Hematopoietic multipotent progenitor cell treated with erythropoietin and hydrocortisone succinate and interleukin-3 and kit ligand, for 8 days (in vitro differentiated cells): ENCODE measurements around the gene SAMD4A.
A peak's percentile ranks its signal among the peaks of the same experiment; 100 is the strongest.

Experiments used
- DNase-seq: peaks from one replicate; pipeline ENCODE4 v3.0.0-alpha.2; 2015

SAMD4A gene

DNA sequence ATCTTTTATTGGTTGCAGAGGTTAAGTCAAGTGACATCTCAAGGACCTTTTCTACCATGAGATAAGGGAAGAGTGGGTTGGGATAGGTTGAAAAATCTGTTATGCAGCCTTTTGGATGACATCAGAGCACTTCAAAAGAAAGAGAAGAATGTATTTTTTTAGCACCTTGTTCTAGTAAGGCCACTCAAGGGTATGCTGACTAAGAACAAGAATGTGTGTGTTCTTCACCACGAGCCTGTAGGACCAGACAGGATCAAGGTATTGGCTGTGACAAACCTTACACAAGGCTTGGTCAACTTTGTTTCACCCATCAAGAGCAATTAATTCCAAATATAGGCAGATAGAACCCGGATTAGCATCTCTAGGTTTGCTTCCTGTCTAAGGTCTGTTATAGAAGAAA lies 142.5 kb downstream of the SAMD4A start:
- DNase-seq, result no peak

DNA sequence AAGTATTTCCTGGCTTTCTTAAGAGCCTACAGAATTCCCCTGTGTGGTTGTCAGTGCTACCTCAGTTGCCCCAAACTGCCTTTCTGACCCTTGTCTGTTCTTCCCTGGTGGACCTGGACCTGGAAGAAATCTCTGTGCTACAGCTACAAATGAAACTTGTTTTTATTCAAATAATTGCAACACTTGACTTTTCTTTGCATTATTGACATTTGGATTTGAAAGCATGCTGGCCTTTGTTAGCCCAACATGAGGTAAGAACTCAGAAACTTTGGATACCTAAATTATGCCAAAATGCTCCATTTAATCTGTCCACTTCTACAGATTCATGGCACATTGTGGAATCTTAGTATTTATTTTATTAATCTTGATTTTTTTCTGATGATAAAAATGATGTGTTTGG lies 142.9 kb downstream of the SAMD4A start:
- no peak for DNase-seq

DNA sequence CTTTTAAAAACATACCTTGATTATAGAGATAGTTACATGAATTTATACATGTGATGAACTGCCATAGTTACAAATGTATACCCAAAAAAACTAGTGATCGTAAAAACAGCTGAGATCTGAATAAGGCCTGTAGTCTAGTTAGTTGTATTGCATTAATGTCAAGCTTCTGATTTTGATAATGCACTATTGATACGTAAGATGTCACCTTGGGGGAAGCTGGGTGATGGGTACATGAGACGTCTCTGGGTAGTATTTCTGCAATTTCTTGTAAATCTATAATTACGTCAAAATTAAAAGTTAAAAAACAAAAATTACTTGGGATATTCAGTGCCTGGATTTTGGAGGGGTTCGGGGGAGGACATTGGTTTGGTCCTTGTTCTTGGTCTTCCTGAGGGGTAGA lies 144.4 kb downstream of the SAMD4A start:
- DNase-seq, result no peak

DNA sequence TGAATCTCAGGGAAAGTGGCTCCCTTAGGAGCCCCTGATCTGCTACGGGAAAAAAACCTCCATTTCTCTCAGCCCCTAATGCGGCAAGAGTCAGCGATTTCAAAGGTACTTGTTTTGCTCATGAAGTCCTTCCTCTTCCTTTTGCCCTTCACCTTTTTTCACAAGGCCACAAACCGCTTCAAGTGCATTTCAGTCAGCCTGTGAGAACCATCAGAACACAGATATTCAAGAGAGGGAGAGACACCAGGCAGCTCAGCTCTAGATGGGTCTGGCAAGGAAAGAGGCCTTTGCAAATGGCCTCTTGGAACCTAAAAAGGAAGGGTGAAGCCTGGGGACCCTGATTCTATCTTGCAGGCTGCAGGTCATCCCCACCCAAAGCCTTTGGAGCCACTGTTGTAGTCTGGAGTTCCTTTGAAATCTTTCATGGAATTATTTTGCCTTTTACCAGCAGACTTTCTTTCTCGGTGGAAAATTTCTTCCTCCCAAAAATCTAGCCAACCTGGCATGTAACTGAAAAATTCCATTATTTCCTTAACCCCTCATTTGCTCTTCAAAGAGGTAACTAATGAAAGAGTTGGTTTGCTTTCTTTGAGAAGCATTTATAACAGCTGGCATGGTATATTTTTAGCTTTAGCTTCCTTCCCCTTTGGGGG lies 145.0 kb downstream of the SAMD4A start:
- DNase-seq, result no peak

DNA sequence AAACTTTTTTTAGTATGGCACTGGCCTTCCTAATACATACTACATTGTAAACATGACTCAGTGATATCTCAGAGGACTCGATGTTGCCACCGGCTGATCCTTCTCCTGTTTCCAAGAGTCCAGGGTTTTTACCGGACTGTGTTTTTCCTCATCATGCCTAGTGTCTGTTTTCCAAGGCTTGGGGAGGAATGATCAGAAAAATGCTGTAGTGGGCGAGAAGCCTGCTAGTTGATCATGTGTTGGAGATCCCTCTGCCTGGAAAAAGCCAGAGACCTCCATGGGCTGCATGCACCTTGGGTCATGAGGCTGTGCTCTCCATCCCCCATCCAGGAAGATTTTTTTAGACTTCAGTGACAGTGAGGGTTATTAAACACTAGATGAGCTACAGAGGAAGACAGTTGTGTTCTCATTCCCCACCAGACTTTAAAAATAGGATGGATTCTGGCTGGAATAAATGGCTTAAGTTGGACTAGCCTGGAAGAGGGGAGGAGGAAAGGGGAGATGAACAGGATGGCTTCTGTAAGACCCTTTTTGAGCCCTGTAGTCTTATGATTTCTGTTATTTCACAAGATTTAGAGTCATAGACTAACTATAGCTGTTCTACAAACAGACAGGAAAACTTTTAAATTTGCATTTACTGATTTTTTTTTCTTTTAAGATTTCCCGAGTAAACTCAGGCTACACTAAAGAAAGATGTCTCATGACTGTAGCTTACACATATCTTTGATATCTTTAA lies 145.7 kb downstream of the SAMD4A start:
- no peak for DNase-seq

DNA sequence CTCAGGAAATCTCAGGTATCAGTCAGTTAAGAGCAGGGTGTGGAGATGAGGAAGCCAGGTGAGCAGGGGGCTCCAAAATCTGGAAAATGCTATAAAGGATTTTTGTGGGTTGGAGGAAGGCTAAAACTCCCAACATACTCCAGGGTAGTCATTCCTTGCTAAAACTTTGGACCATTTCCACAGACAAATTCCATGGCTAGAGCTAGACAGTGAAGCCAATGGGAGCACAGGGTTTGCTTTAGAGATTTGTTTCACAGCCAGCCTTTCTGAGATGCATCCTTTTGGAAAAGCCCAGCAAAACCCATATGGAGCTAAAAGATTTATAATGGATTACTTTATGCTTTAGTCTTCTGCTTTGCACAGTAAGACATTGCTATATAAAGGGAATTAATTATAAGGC lies 146.5 kb downstream of the SAMD4A start:
- DNase-seq, result no peak

DNA sequence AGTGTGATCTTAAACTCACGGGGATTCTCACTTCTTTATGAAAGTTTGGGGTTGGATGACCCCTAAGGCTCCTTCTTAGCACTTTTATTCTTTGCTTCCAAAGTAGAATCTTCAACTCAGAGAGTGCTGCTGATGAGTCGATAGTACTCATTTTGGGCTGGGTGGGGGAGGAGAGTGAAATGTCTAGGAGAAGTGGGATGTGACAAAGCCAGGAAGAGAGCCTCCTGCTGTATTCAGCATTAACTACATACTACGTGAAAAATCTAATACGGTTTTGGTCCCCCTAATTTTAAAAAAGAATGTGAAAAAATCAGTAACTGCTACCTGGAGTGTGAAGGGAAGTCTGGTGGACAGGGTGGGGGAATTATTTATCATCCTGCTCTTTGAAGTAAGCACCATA lies 148.3 kb downstream of the SAMD4A start:
- no peak for DNase-seq

DNA sequence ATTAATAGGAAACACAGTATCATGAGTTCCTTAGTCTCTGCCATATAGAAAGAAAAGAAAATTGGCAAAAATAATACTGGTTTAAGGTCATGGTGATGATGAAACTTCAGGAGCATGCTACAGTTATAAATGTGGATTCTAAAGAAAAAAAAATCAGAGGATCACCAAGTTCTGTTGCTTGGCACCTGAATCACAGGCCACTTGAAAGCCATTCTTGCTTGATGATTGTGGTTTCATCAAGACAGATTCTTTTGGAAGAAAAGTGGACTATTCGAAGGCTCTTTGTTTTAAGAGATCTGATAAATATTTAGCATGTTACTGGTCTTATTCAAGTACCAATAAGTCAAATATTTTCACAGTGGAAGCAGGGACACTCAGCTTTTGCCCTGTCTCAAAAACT lies 148.9 kb downstream of the SAMD4A start:
- no peak for DNase-seq

DNA sequence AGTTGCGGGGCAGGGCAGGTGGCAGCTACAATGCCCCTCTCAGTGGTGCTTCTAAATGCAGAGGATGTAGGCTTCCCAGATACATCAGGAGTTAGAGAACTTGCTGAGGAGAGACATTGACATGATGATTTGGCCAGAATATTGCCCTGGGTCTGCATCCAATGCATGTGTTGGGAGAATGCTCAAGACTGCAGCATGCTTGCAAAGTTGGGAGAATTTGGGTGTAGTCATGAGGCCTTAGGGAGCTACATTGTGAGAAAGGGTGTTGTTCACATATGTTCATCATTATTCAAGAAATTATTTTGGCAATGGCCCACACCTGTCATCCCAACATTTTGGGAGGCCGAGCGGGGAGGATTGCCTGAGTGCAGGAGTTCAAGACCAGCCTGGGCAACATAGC lies 149.9 kb downstream of the SAMD4A start:
- DNase-seq, result no peak

DNA sequence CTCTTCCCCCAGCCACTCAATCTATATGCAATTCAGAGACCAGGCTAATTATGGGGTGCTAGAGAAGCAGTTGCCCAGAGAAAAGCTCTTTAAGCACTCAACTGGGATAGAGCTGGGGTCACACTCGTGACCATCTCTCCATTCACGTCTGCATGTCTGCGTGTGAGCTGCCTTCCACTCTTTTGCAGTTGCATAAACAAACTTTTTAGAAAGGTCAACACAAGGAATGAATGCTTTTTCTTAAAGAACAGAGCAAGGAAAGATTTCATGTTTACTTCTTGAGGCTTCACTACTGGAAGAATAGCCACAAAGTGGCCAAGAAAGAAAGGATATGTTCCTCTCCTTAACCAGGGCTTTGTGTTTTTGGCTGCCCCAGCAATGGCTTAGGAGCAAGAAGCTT lies 151.1 kb downstream of the SAMD4A start:
- no peak for DNase-seq

DNA sequence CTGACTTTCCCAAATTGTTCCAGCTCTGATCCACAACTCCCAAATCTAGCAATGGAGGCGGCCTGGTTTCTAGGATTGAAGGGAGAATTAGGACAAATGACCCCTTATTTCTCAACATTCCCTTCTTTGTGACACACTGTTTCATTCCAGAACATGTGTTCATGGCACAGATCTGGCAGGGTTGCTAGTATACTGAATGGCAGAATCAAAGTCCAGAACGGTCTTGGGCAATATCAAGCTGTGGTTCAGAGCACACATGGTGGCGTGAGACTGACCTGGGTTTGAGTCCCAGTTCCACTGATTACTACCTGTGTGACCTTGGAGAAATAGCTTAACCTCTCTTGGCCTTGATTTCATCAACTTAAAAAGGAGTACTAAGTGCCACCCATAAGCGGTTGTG lies 152.5 kb downstream of the SAMD4A start:
- no peak for DNase-seq

DNA sequence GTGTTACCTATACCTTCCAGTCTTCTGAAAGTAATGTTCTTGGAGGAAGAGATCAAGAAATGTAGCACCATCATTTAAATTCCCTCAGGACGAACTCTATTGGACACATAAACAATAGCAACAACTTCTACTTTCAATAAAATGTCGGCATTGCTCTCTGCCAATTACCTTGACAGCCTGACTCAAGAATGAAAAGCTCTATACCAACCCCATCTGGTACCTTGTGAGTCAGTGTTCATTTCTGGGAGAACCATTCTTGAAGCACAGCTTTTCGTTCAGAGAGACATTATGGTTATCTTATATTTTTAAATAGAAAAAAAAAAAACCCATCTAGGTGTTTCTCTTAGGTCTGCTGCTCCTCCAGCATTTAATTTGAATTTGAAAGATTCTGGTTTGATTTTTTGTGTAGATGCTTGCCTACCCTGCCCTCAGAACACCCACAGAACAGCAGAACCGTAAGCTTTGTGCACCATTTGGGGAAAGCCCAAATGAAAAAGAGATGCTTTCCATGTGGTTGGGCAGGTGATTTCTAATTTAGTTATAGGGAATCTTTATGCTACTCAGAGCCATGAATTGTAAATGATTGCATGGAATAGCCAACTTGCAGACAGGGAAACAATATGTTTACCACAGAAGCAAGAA lies 156.0 kb downstream of the SAMD4A start:
- DNase-seq, result peak; percentile 45

DNA sequence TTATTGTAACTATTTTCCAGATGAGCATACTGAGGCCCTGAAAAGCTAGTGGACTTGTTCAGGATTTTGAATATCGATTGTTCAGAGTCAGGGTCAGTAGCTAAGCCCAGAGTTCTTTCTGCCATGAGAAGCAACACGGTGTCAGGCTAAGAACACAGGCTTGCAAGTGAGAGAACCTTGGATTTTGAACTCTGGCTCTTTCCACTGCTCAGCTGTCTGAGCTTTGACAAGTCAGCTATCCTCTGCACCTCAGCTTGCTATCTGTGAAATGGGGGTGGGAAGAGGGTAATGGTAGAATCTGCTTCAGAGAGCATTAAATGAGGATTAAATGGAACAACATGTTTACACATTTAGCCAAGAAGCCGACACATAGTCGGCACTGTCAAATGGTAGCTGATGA lies 157.2 kb downstream of the SAMD4A start:
- no peak for DNase-seq

DNA sequence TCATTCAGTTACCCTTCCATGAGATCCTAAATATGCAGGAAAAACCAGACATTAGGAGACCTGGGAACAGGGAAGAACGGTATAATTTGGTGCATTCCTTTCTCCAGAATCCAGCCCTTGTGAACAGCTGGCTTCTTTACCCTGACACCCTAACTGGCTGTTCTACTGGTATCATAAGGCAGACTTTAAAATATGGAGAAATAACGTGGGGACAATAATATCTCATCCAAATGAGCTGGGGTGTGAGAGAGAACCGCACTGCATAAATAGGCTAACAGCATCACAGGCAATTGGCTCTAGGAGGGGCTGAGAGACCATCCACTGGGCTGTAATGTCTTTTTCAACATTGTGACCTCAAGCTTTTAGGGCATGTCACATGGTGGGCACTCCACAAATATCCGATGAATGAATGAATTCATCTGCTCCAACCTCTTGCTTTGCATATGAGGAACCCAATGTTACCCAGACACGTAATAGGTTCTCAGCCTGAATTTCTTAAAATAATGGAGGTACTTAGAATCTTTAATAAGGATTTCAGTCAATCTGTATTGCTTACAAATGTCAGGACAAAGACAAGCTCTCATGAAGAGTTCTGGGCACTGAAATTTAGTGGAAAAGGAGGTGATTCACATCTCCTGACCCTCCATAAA lies 157.9 kb downstream of the SAMD4A start:
- no peak for DNase-seq

DNA sequence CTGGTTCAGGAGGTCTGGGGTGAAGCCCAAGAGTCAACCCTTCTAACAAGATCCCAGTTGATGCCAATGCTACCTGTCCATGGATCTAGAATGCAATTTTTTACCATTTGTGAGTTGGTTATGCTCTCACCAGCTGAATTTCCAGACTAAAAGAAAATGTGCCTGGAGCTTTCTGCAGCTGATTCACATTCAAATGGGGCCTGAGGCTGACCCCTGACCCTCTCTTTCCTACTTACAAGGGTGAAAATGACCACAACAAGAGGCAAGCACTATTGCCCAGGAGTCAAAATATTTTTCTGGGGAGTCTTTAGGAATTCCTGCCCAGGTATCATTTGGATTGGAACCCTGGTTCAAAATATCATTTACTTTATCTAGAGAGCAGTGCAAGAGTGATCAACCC lies 159.1 kb downstream of the SAMD4A start:
- DNase-seq, result no peak

DNA sequence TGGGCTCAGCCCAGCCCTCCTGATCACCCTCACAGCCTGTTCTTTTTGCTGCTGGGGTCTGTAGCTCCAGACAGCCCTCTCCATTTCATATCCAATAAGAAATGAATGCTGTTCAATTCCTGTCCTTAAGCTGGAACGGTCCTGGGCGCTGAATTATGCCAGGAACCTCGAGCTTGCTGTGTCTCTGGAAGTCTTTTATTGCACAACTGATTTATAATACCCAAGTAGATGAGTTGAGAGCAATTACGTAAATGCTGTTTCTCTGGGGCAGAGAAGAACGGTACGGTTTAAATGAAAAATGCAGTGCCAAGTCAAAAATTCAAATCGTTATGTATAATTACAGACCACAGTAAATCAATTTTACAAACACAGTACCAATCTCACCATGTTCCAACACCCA lies 161.0 kb downstream of the SAMD4A start:
- DNase-seq, result no peak

DNA sequence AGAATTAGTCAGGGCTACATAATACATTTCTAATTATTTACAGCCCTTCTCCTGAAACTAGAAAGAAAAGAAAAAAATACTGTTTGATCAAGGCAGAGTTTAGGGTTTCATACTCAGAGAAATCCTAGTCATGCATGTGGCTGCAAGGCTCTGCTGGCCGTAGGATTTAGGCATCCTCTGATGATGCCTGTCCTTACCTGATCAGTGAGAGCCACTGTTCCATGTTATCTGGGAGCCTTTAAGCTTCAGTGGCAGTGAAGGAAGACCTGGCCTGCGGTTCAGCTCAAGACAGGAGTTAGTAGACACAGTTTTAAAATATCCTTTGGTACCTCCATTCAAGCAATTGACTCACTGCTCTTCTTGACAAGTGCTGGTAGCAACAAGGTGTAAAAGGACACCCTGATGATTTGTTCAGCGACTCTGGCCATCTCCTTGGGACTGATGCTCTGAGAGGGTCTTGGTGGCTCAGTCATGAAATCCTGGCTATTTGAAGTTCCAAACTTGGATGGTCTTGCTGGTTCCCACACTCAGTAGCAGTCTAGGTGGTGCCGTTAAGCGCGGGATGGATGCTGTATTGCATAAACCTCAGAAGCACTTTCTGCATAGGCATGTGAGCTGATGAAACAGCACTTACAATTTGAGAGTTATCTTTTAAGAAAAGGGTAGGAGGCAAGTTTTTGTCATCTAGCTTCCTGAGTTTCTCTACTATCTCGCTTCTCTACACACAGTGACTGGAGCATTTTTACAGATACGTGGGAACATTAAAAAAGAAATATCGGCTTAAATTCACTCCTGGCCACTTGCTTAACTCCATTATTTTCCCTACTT lies 162.0 kb downstream of the SAMD4A start:
- no peak for DNase-seq

DNA sequence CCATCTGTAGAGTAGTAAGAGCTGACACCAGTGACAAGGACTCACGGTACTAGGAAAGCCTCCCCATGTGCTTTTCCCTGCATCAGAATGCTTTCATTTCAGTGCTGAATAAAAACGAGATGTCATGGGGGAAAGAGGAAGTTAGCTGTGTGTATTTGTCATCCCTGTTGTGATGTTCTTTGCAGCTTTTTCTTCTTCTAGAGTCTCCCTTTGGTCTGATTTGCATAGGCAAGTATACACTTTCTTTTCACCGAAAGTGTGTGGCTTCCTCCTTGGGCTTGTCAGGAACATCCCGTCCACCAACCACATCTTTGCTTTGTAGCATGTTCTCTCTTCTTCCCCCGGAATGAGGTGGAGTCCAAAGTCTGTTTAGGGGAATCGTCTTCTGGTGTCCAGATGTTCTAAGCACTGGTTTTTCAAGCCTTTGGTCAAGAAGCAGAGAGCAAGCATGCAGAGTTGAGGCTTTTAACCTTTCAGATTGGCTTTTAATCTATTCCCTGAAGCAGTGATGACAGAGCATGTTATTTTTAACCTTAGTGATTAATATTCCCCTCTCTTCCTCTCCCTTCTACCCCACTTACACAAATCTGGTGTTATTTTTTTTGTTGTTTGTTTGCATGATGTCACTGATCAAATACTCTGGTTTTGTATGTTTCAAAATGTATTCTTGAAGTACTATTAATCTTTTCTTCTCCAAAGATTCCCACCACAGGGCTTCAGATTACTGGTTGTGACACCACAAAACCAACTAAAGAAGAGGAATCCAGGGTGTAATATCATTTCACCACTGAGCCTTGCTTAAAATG lies 163.4 kb downstream of the SAMD4A start:
- peak; percentile 21 for DNase-seq

DNA sequence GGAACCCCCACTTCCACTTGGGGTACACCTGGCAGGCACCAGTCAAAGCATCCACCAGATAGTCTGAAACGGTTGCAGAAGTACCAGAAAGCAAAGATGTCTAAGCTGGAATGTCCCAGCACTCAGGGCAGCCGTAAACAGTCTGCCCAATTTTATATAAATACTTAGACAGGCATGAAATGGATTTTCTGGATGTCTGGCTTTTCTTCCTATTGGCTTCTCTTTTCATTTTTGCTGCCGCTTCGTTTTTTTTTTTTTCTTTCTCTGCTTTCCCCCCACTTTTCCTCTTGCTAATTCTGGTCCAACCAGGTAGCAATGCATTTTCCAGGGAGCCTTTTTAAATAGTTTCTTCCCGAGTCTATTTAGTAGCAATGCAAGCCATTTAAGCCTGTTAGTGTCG lies 168.0 kb downstream of the SAMD4A start:
- DNase-seq, result no peak

DNA sequence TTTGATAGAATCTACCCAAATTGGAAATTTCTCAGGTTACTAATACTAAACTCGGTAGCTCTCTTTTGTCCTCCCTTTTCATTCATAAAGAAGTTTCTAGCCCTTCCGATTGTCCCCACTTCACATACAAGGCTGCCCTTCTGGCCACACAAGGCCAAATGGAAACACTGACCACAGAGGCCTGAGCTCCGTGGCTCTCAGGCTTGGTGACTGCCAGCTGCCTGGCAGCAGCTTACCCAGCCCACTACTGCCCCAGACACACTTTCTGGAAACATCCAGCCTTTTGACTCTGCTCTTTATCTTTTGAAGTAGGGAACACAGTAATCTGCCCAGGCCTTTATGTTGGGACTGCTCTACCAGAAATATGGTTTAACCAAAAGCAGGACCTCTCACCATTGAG lies 168.5 kb downstream of the SAMD4A start:
- DNase-seq, result no peak

DNA sequence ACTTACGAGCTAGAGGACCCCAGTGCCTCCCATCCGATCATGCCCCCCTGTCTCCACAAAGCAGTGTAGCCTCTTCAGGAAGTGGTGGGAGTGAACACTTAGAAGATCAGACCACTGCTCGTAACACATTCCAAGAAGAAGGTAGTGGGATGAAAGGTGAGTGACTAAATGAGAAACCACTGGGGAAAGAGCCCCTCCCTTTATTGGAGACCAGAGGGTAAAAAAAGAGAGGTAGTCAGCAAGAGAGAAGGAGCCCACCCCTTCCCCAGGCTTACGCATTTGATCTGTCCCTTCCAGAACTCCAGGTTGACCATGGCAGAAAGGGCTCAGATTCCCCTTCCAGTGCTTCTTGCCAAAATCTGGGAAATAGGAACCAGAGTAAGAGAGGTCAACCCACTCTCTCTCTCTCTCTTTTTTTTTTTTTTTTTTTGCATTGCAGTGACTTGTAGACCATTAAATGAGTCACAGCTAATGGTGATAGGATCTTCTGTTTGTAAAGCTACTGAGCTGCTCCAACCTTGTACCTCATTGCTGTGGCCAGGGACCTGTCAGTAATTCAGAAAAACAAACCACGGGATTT lies 170.3 kb downstream of the SAMD4A start:
- peak; percentile 9 for DNase-seq

DNA sequence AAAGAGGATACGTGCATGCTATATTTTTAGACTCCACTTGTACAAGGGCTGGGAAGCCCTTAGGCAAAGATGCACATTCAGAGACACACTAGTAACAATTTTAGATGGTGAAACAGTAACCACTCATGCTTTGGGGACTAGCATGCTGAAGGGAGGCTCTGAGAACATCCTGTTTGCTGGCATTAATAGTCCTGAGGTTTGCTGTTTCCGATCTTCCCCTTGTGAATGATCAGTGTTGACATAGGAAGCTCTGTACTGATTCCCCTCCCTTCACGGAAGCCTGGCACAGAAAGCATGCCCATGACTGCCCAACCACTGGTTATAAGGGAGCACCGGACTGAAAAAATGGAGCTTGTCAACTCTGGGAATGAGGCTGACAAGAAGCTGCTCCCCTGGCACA lies 171.1 kb downstream of the SAMD4A start:
- DNase-seq, result no peak
